Mucosa of descending colon (tissue), 3 donors: Measurements from ENCODE around the gene IP6K3. TPM values are rescaled to one million over a fixed set of nuclear protein-coding genes. Genes with fewer than 3 reads are reported as not detected.

Source experiments
- ATAC-seq: fragments of 200-7000 bp; cut with Tn5 transposase; one replicate; pipeline ENCODE4 v1.9.1; 2020; ENCODE audit warnings: mild to moderate bottlenecking, moderate library complexity
- DNase-seq, 3 donors: peaks; one replicate each; pipeline ENCODE4 v3.0.0-alpha.2; 2020
- H3K36me3 ChIP-seq: fragments of 200-600 bp; one replicate; pipeline ENCODE4 v1.8.0; 2021; ENCODE audit warnings: low read depth, mild to moderate bottlenecking
- H3K4me1 ChIP-seq: fragments of 200-600 bp; one replicate; pipeline ENCODE4 v1.8.0; 2021; ENCODE audit warnings: low read depth, mild to moderate bottlenecking
- H3K4me3 ChIP-seq: fragments of 200-600 bp; one replicate; pipeline ENCODE4 v1.8.0; 2021; ENCODE audit warnings: mild to moderate bottlenecking
- H3K9me3 ChIP-seq: fragments of 200-600 bp; one replicate; pipeline ENCODE4 v1.8.0; 2021; ENCODE audit warnings: mild to moderate bottlenecking
- intact Hi-C, 2 donors: fragments of 100-400 bp; cut with DNase I in 1 of 2; cut with micrococcal nuclease in 1 of 2; formaldehyde crosslinking; loops; one replicate each; pipeline versions ENCODE4 v1.11.0 to v1.11.1; 2022; cut with DNase I, micrococcal nuclease
- total RNA-seq, 3 donors: library from RNA; stranded (reverse); fragmentation: NEBNext Ultra II Directional in 2 of 3; extraction: Animal tissue kit (Norgen Biotek cat#: 25700) in 2 of 3; gene quantifications; one replicate each; pipeline versions ENCODE4 v1.2.1 to v1.2.4, GENCODE V29; 2021 to 2023
- TF ChIP-seq, protein P1 (sequence below): fragments of 200-600 bp; IDR thresholded peaks from one replicate; pipeline ENCODE4 v1.8.0; 2022; ENCODE audit warnings: antibody characterized with exemption, mild to moderate bottlenecking
- donor health status: DM: no; HTN: no; CAD: no; lungs with moderate emphysema.
- donor health status: DM: no; HTN: no; CAD: no.
- donor health status: DM: no; HTN: yes; CAD: no.

Gene IP6K3
- total RNA-seq, 3 donors from 2014 or later = 0.67 to 6.8 (median 0.96) TPM

GRCh38 chr6:33771146-33772081 is 24.7 kb upstream of the IP6K3 start:
- DNase-seq (peak; percentile 71 to 79 (median 74)), ATAC-seq (peak; percentile 88)
- peaks cover 19% of the 10 kb centered on the region for H3K36me3 ChIP-seq
- no peak overlapping the region for H3K4me3 ChIP-seq
- TF ChIP-seq, protein P1, sequence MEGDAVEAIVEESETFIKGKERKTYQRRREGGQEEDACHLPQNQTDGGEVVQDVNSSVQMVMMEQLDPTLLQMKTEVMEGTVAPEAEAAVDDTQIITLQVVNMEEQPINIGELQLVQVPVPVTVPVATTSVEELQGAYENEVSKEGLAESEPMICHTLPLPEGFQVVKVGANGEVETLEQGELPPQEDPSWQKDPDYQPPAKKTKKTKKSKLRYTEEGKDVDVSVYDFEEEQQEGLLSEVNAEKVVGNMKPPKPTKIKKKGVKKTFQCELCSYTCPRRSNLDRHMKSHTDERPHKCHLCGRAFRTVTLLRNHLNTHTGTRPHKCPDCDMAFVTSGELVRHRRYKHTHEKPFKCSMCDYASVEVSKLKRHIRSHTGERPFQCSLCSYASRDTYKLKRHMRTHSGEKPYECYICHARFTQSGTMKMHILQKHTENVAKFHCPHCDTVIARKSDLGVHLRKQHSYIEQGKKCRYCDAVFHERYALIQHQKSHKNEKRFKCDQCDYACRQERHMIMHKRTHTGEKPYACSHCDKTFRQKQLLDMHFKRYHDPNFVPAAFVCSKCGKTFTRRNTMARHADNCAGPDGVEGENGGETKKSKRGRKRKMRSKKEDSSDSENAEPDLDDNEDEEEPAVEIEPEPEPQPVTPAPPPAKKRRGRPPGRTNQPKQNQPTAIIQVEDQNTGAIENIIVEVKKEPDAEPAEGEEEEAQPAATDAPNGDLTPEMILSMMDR = peak; percentile 94
- intact Hi-C loops = loop anchor here (5.0 to 10.0 kb wide), 2 partner anchors 253 to 256 kb away; no protein-coding TSS in a partner anchor
- H3K9me3 ChIP-seq = no peaks in the 10 kb centered on the region
- H3K4me1 ChIP-seq = peaks cover 6% of the 10 kb centered on the region

DNA sequence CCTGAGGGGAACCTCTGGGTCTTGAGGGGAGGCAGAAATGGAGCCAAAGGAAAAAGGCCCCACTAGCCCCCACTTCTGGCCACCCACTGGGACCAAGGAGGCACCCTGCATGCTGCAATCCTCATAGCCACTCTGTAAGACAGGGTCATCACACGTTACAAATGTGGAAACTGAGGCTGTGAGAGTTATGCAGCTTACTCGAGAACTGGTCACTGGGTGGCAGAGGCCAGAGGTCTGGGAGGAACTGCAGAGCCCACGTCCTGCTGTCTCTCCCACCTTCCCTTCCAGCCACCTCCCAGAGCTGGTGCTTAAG is 24.1 kb upstream of the IP6K3 start:
- TF ChIP-seq, protein P1 = no peak
- H3K4me1 ChIP-seq = peaks cover 6% of the 10 kb centered on the region
- H3K36me3 ChIP-seq = peaks cover 15% of the 10 kb centered on the region
- H3K4me3 ChIP-seq = no peak overlapping the region
- DNase-seq (no peak), ATAC-seq (no peak)
- intact Hi-C loops = loop anchor here (5.0 to 10.0 kb wide), 2 partner anchors 254 to 257 kb away; no protein-coding TSS in a partner anchor
- no peaks in the 10 kb centered on the region for H3K9me3 ChIP-seq

DNA sequence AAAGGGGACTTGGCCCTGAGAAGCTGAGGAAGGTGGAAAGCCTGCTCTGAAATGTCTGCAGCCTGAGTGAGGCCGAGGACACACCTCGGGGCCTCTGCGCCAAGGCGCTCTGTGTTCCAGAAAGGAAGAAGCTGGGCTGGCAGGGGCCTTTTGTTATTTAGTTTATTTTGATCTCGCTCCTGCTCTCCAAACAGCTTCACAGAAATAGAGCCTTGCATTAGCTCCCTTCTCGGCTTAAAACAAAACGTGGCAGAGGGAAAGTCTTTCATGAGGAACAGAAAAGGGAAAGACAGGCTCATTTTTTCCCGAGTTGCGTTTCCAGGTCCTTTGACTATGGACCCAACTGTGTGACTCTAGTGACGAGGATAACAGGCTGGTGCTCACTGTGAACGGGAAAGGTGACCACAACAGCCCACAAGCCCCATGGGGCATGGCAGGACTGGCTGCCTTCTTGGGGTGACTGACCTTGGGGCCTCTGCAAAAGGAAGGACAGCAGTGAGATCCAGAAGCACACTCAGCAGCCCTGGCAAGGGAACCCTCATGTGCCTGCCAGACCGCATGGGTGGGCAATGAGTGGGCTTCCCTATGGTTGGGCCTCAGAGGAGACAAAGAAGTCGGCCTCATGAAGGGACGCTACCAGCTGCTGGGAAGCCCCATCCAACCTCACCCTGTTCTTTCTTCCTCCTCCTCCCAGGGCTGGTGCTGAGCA is 23.6 kb upstream of the IP6K3 start:
- H3K36me3 ChIP-seq = peaks cover 11% of the 10 kb centered on the region
- no peak overlapping the region for H3K4me3 ChIP-seq
- intact Hi-C loops = loop anchor here (5.0 to 10.0 kb wide), 2 partner anchors 255 to 257 kb away; no protein-coding TSS in a partner anchor
- TF ChIP-seq, protein P1 = no peak
- peaks cover 6% of the 10 kb centered on the region for H3K4me1 ChIP-seq
- ATAC-seq (no peak), DNase-seq (no peak)
- H3K9me3 ChIP-seq = no peaks in the 10 kb centered on the region

GRCh38 chr6:33769248-33769821 is 22.6 kb upstream of the IP6K3 start:
- H3K9me3 ChIP-seq = no peaks in the 10 kb centered on the region
- no peak for DNase-seq
- no peak overlapping the region for H3K4me3 ChIP-seq
- TF ChIP-seq, protein P1 = no peak
- no peak for ATAC-seq
- peaks cover 6% of the 10 kb centered on the region for H3K4me1 ChIP-seq
- H3K36me3 ChIP-seq = peaks cover 5% of the 10 kb centered on the region
- intact Hi-C loops = loop anchor here (5.0 to 10.0 kb wide), 3 partner anchors 55 to 385 kb away; partner anchors contain the start of gene UQCC2 (in 1 of the 2)

- intact Hi-C loops = loop anchor here (5.0 to 10.0 kb wide), 3 partner anchors 54 to 386 kb away; partner anchors contain the start of gene UQCC2 (in 1 of the 2)
- peak; percentile 82 for ATAC-seq
- Histone ChIP-seq H3K4me3 (no peak overlapping the region), H3K9me3 (no peaks in the 10 kb centered on the region), H3K4me1 (peaks cover 6% of the 10 kb centered on the region), H3K36me3 (peaks cover 5% of the 10 kb centered on the region)
- peak; percentile 77 to 91 (median 88) for DNase-seq
- TF ChIP-seq, protein P1 = peak; percentile 77
These were observed 22.0 kb upstream of the IP6K3 start for GRCh38 chr6:33768644-33769120.
